HEK293T (cell line): ENCODE data around the gene UTP4.
"Not testable (repeated sequence)": the region's sequence is repeated elsewhere in the genome, so short reads cannot be mapped to it uniquely, and the experiment has no call there.

Experiments used
- CTCF ChIA-PET: fragments of 350-600 bp; formaldehyde crosslinking; extraction: SDS; loops from one replicate; lab custom pipeline; 2021; ENCODE audit warnings: antibody characterized with exemption, inconsistent platforms; lab: Yijun Ruan, JAX
- POLR2A ChIA-PET: fragments of 350-600 bp; formaldehyde crosslinking; extraction: SDS; loops from one replicate; lab custom pipeline; 2020; ENCODE audit warnings: antibody characterized with exemption, inconsistent platforms; lab: Yijun Ruan, JAX
- DNase-seq: peaks from one replicate; pipeline ENCODE4 v3.0.0; 2012; ENCODE audit warnings: mixed read lengths; ENCODE audit errors: extremely low spot score
- ARNT ChIP-seq: fragments of 450-650 bp; IDR thresholded peaks from 2 replicates; pipeline ENCODE4 v1.6.1; 2017; ENCODE audit warnings: mild to moderate bottlenecking
- BHLHE40 ChIP-seq: fragments of 450-650 bp; IDR thresholded peaks from 2 replicates; pipeline ENCODE4 v1.6.1; 2016; ENCODE audit warnings: mild to moderate bottlenecking, moderate library complexity, borderline replicate concordance
- CTBP1 ChIP-seq: fragments of 450-650 bp; IDR thresholded peaks from 2 replicates; pipeline ENCODE4 v1.6.1; 2016; ENCODE audit warnings: borderline replicate concordance
- ELF4 ChIP-seq: fragments of 450-650 bp; IDR thresholded peaks from 2 replicates; pipeline ENCODE4 v1.6.1; 2017; ENCODE audit warnings: antibody characterized with exemption
- FOXA1 ChIP-seq: fragments of 450-650 bp; IDR thresholded peaks from 2 replicates; pipeline ENCODE4 v1.6.1; 2016; ENCODE audit warnings: mild to moderate bottlenecking
- FOXK2 ChIP-seq: fragments of 450-650 bp; IDR thresholded peaks from 2 replicates; pipeline ENCODE4 v1.6.1; 2016; ENCODE audit warnings: mild to moderate bottlenecking
- FOXM1 ChIP-seq: fragments of 450-650 bp; IDR thresholded peaks from 2 replicates; pipeline ENCODE4 v1.6.1; 2017; ENCODE audit warnings: mild to moderate bottlenecking, borderline replicate concordance
- HDGF ChIP-seq: fragments of 450-650 bp; IDR thresholded peaks from 2 replicates; pipeline ENCODE4 v1.6.1; 2017; ENCODE audit warnings: antibody characterized with exemption, borderline replicate concordance
- L3MBTL2 ChIP-seq: fragments of 450-650 bp; conservative IDR thresholded peaks from 2 replicates; pipeline ENCODE4 v1.6.1; 2016; ENCODE audit warnings: mild to moderate bottlenecking
- LEF1 ChIP-seq: fragments of 450-650 bp; IDR thresholded peaks from 2 replicates; pipeline ENCODE4 v1.6.1; 2017; ENCODE audit warnings: mild to moderate bottlenecking, borderline replicate concordance
- NFRKB ChIP-seq: fragments of 450-650 bp; IDR thresholded peaks from 2 replicates; pipeline ENCODE4 v1.6.1; 2016; ENCODE audit warnings: mild to moderate bottlenecking, moderate library complexity
- SP1 ChIP-seq: fragments of 450-650 bp; IDR thresholded peaks from 2 replicates; pipeline ENCODE4 v1.6.1; 2017
- SUZ12 ChIP-seq: fragments of 450-650 bp; IDR thresholded peaks from 2 replicates; pipeline ENCODE4 v1.6.1; 2016; ENCODE audit warnings: mild to moderate bottlenecking
- TARDBP ChIP-seq: fragments of 450-650 bp; IDR thresholded peaks from 2 replicates; pipeline ENCODE4 v1.6.1; 2016
- ZNF384 ChIP-seq: fragments of 450-650 bp; IDR thresholded peaks from 2 replicates; pipeline ENCODE4 v1.6.1; 2016
- TF ChIP-seq, protein P1 (sequence below): fragments of 450-650 bp; IDR thresholded peaks from 2 replicates; pipeline ENCODE4 v1.6.1; 2016

The UTP4 gene

DNA sequence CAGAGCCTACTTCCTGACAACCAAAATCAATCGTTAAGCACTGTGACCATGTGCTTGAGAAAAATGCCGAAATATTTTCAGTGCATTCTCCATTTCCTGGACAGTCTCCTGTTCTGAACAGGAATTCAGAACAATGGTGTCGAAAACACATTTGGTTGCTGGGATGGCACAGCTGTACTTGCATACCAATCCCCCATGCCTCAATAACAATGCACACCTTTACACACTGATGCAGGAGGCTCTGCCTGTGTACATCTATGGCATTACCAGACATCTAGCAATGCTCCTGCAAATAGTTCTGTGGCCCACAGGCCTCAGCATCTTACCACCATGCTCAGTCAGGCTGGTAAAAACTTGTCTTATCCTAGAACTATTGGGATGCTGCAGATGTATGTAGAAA lies 6.2 kb upstream of the UTP4 start:
- DNase-seq, result no peak
- POLR2A ChIA-PET, result no interaction called here
- TF ChIP-seq NFRKB (no peak), FOXK2 (no peak), LEF1 (no peak), SUZ12 (no peak)
- TF ChIP-seq, protein P1, sequence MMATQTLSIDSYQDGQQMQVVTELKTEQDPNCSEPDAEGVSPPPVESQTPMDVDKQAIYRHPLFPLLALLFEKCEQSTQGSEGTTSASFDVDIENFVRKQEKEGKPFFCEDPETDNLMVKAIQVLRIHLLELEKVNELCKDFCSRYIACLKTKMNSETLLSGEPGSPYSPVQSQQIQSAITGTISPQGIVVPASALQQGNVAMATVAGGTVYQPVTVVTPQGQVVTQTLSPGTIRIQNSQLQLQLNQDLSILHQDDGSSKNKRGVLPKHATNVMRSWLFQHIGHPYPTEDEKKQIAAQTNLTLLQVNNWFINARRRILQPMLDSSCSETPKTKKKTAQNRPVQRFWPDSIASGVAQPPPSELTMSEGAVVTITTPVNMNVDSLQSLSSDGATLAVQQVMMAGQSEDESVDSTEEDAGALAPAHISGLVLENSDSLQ, result no peak
- CTCF ChIA-PET, result interaction anchor here (1.1 kb wide), 1 partner anchor 597 kb away, joined by 3 read pairs; no protein-coding TSS in a partner anchor

DNA sequence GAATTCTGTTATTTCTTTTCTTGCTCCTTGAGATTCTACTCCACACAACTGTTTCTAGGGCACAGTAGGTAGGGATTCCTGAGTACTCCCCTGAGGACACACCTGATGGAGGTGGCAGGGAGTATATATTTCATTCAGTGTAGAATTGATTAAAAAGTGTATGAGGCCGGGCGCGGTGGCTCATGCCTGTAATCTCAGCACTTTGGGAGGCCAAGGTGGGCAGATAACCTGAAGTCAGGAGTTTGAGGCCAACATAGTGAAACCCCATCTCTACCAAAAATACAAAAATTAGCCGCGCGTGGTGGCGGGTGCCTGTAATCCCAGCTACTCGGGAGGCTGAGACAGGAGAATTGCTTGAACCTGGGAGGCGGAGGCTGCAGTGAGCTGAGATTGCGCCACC lies 5.6 kb upstream of the UTP4 start:
- CTCF ChIA-PET, result interaction anchor here (0.6 kb wide), 1 partner anchor 254 kb away, joined by 4 read pairs; no protein-coding TSS in a partner anchor
- DNase-seq, POLR2A ChIA-PET: not testable (repeated sequence)

DNA sequence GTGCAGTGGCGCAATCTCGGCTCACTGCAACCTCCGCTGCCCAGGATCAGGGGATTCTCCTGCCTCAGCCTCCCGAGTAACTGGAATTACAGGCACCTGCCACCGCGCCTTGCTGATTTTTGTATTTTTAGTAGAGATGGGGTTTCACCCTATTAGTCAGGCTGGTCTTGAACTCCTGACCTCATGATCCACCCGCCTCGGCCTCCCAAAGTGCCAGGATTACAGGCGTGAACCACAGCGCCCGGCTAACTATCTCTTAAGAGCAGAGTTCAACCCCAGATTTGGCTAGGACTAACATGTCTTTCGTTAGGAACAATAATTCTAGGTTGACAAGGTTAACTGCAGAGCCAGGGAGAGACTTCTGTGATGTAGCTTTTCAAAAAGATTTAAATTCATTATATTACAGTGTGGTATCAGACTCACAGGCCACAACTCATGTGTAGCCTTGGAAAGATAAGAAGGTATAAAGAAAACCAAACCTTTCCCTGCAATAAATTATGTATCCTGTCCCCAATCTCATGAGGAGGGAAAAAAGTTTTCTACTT lies 4.4 kb upstream of the UTP4 start:
- CTCF ChIA-PET, result interaction anchor here (1.0 kb wide), 1 partner anchor 22 kb away, joined by 3 read pairs; the partner anchor contains the start of gene HAS3
- no peak for DNase-seq
- POLR2A ChIA-PET, result no interaction called here
- no peak for TF ChIP-seq HDGF
- no peak for TF ChIP-seq FOXM1
- TF ChIP-seq L3MBTL2, result no peak
- TF ChIP-seq ZNF384, result no peak
- no peak for TF ChIP-seq TARDBP
- TF ChIP-seq SP1, result no peak
- TF ChIP-seq CTBP1, result no peak
- TF ChIP-seq LEF1, result no peak
- TF ChIP-seq SUZ12, result no peak
- no peak for TF ChIP-seq ELF4
- no peak for TF ChIP-seq FOXK2
- TF ChIP-seq, protein P1, result no peak
- no peak for TF ChIP-seq ARNT
- no peak for TF ChIP-seq BHLHE40
- no peak for TF ChIP-seq NFRKB
- TF ChIP-seq FOXA1, result no peak

DNA sequence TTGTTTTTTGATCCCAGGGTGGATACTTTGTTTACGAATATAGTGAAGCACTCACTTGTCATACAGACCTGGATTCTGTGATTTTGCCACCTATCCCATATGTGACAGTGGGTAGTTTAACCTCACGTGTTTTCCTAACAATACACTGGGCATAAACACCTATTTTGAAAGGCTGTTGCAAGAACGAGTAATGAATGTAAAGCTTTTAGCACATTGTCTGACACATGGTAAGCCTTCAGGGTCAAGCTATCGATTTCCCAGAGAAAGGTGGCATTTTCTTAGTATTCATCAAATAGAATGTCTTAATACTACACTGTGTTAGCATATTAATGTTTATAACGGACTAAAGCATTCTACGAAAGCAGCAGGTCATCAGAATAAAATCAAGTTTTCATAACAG lies 2.0 kb upstream of the UTP4 start:
- CTCF ChIA-PET, result interaction anchor here (0.9 to 1.7 kb wide), 2 partner anchors 12 to 18 kb away, joined by 3 to 6 read pairs; no protein-coding TSS in a partner anchor
- no peak for DNase-seq
- TF ChIP-seq ZNF384 (no peak), BHLHE40 (no peak), SP1 (no peak), FOXM1 (no peak), FOXK2 (no peak)
- POLR2A ChIA-PET, result interaction anchor here (0.6 kb wide), 1 partner anchor 204 kb away, joined by 3 read pairs; no protein-coding TSS in a partner anchor

DNA sequence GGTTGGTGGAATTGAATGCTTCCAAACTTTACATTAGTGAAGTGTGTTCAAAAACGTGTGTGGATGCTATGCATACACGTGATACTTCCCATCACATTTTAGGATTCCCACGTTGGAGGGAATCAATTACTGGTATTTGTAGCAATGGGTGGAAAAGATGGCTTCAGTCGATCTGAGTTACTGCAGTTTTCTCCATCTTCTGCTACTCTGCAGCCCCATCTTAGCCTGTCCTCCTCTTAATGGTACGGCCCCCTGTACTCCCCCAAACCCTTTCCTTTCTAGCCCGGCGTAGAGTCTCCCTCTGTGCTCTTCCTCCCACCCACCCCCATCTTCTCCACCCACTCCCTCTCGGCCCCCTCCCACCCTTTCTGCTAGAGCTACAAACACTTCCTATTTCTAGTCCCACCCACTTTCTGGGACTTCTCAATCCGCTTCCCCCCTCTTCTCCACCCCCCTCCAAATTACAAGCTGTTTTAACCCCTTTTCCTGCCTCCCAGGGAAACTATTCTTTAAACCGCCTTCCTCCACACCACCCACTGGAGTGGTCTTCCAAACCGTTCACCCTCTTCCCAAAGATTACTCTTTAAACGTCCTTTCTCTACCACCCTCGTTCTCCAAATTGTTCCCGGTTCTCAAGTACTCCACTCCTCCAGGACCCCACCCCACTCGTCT lies 1.1 kb upstream of the UTP4 start:
- ChIA-PET CTCF (no interaction called here), POLR2A (interaction anchor here (1.0 kb wide), 1 partner anchor 13 kb away, joined by 3 read pairs; no protein-coding TSS in a partner anchor)
- no peak for TF ChIP-seq ZNF384
- no peak for TF ChIP-seq HDGF
- TF ChIP-seq TARDBP, result no peak
- TF ChIP-seq CTBP1, result no peak
- TF ChIP-seq LEF1, result no peak
- TF ChIP-seq SP1, result no peak
- no peak for TF ChIP-seq L3MBTL2
- TF ChIP-seq, protein P1, result no peak
- no peak for TF ChIP-seq FOXK2
- TF ChIP-seq ARNT, result no peak
- TF ChIP-seq FOXM1, result no peak
- TF ChIP-seq NFRKB, result no peak
- no peak for TF ChIP-seq BHLHE40
- TF ChIP-seq FOXA1, result no peak
- TF ChIP-seq SUZ12, result no peak
- DNase-seq, result peak; percentile 35

DNA sequence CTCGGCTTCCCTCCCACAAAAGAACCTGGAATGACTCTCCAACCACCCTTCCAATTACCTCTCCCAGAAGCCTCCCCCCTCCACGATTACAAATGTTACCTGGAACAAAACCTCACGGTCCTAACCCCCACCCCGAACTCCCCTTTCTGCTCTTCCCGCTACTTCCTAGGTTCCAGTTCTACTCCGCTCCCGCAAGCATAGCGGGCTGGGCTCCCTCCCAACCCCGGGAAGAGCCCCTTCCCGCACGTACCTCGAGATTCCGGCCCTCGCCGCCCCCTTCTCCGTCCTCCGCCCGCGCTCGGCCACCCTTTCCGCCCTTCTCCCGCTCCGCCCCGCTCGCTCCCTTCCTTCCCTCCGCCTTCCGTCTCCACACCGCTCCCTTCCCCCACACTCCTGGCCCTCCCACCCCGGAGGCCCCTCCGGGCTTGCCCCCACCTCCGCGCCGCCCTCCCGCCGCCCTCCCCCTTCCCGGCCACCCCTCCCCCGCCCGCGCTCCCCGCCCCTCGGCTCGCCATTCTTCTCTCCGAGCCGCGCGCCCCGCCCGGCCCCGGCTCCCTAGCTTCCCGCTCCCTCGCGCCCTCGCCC lies 518 bp upstream of the UTP4 start:
- ChIA-PET POLR2A (interaction anchor here (1.0 kb wide), 1 partner anchor 12 kb away, joined by 3 read pairs; no protein-coding TSS in a partner anchor), CTCF (no interaction called here)
- TF ChIP-seq FOXM1, result no peak
- no peak for TF ChIP-seq NFRKB
- no peak for TF ChIP-seq SP1
- no peak for TF ChIP-seq ARNT
- TF ChIP-seq, protein P1, result no peak
- TF ChIP-seq HDGF, result no peak
- no peak for TF ChIP-seq ZNF384
- TF ChIP-seq CTBP1, result no peak
- no peak for TF ChIP-seq BHLHE40
- TF ChIP-seq LEF1, result no peak
- no peak for TF ChIP-seq FOXA1
- TF ChIP-seq L3MBTL2, result no peak
- no peak for TF ChIP-seq TARDBP
- no peak for TF ChIP-seq ELF4
- no peak for TF ChIP-seq SUZ12
- no peak for TF ChIP-seq FOXK2
- DNase-seq, result peak; percentile 89
